ENCODE data around the gene CXCL10. TPM values are rescaled to one million over a fixed set of nuclear protein-coding genes. Genes with fewer than 3 reads are reported as not detected.

The CXCL10 gene
- total and polyA plus RNA-seq, 7 donors: 0.06 to 1.5 (median 0.23) TPM; not detected in 1

- intact Hi-C loops (cut with DNase I): no loop called here
- Histone ChIP-seq H3K4me1 (no peaks in the 10 kb centered on the region), H3K4me3 (peak overlapping the region; percentile 46), H3K9me3 (no peaks in the 10 kb centered on the region), H3K27me3 (ENCODE audit: insufficient read depth in 3 of 3, low read length in 2 of 3) (no peaks in the 10 kb centered on the region), H3K36me3 (ENCODE audit: insufficient read depth in 1 of 2, low read depth in 1 of 2) (no peaks in the 10 kb centered on the region), H3K27ac (no peak overlapping the region)
- DNase-seq (no peak), ATAC-seq (no peak)
- WGBS, 3 donors: 21 to 31% (median 23%) methylated on average over 6 of the region's 6 CpGs
- TF ChIP-seq, protein P1, sequence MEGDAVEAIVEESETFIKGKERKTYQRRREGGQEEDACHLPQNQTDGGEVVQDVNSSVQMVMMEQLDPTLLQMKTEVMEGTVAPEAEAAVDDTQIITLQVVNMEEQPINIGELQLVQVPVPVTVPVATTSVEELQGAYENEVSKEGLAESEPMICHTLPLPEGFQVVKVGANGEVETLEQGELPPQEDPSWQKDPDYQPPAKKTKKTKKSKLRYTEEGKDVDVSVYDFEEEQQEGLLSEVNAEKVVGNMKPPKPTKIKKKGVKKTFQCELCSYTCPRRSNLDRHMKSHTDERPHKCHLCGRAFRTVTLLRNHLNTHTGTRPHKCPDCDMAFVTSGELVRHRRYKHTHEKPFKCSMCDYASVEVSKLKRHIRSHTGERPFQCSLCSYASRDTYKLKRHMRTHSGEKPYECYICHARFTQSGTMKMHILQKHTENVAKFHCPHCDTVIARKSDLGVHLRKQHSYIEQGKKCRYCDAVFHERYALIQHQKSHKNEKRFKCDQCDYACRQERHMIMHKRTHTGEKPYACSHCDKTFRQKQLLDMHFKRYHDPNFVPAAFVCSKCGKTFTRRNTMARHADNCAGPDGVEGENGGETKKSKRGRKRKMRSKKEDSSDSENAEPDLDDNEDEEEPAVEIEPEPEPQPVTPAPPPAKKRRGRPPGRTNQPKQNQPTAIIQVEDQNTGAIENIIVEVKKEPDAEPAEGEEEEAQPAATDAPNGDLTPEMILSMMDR (IDR thresholded peaks at IDR 0.05): no peak
Observed at GRCh38 chr4:76028350-76028765, 5.1 kb upstream of the CXCL10 start.

- no peaks in the 10 kb centered on the region for H3K27me3 ChIP-seq (ENCODE audit: insufficient read depth in 3 of 3, low read length in 2 of 3)
Observed at GRCh38 chr4:76024065-76024464, 768 bp upstream of the CXCL10 start.

GRCh38 chr4:76022677-76023076 lies 620 bp downstream of the CXCL10 start:
- H3K4me1 ChIP-seq: no peaks in the 10 kb centered on the region
- H3K27ac ChIP-seq: no peak overlapping the region
- H3K9me3 ChIP-seq: no peaks in the 10 kb centered on the region
- DNase-seq (no peak), ATAC-seq (no peak)
- no peaks in the 10 kb centered on the region for H3K36me3 ChIP-seq (ENCODE audit: insufficient read depth in 1 of 2, low read depth in 1 of 2)
- no peak overlapping the region for H3K4me3 ChIP-seq
- whole genome bisulfite sequencing, 3 donors: 64 to 71% (median 69%) methylated on average over 2 of the region's 2 CpGs
- TF ChIP-seq, protein P1 (IDR thresholded peaks at IDR 0.05): no peak
- intact Hi-C loops (cut with DNase I): no loop called here
- no peaks in the 10 kb centered on the region for H3K27me3 ChIP-seq (ENCODE audit: insufficient read depth in 3 of 3, low read length in 2 of 3)

More at GRCh38 chr4:76024065-76024464, 768 bp upstream of the CXCL10 start:
- Histone ChIP-seq H3K4me3 (no peak overlapping the region), H3K4me1 (no peaks in the 10 kb centered on the region), H3K27ac (no peak overlapping the region), H3K9me3 (no peaks in the 10 kb centered on the region), H3K36me3 (ENCODE audit: insufficient read depth in 1 of 2, low read depth in 1 of 2) (no peaks in the 10 kb centered on the region)
- 81 to 84% (median 82%) methylated on average over 4 of the region's 4 CpGs for WGBS, 3 donors
- TF ChIP-seq, protein P1 (IDR thresholded peaks at IDR 0.05): no peak
- DNase-seq (no peak), ATAC-seq (no peak)
- intact Hi-C loops (cut with DNase I): no loop called here

- intact Hi-C loops (cut with DNase I): no loop called here
- Histone ChIP-seq H3K4me1 (no peaks in the 10 kb centered on the region), H3K9me3 (no peaks in the 10 kb centered on the region), H3K27me3 (ENCODE audit: insufficient read depth in 3 of 3, low read length in 2 of 3) (no peaks in the 10 kb centered on the region), H3K27ac (no peak overlapping the region), H3K4me3 (no peak overlapping the region), H3K36me3 (ENCODE audit: insufficient read depth in 1 of 2, low read depth in 1 of 2) (no peaks in the 10 kb centered on the region)
- TF ChIP-seq, protein P1 (IDR thresholded peaks at IDR 0.05): no peak
- WGBS, 3 donors: 85 to 90% (median 88%) methylated on average over 4 of the region's 4 CpGs
- no peak for ATAC-seq
- DNase-seq: no peak
Observed at GRCh38 chr4:76022031-76022430, 1.3 kb downstream of the CXCL10 start.

DNA sequence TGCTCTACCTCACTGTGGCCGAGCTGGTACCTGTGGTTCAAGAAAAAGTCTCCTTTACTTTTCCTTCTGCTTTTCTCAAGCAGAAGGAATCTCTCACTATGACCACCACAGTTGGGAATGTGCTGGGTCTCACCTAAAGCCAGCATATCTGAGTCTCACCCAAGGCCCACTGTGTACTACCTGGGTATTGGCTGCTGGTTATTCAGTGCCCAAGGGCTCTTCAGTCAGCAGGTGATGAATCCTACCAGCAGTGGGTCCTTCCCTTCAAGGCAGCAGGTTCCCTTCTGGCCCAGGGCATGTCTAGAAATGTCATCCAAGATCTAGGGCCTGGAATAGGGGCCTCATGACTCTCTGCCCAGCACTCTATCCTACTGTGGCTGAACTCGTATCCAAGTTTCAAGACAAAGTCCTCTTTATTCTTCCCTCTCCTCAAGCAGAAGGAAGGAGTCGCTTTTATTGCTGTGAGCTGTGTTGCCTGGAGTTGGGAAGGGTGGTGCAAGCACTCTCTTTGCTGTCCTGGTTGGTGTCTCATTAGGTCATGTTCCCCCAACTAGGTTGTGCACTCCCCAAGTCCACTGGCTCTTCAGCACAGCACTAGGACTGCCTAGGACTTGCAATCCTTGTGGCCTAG lies 6.1 kb downstream of the CXCL10 start:
- ATAC-seq: no peak

More for the DNA sequence above, 6.1 kb downstream of the CXCL10 start:
- Histone ChIP-seq H3K9me3 (no peaks in the 10 kb centered on the region), H3K36me3 (ENCODE audit: insufficient read depth in 1 of 2, low read depth in 1 of 2) (no peaks in the 10 kb centered on the region), H3K4me3 (no peak overlapping the region), H3K4me1 (no peaks in the 10 kb centered on the region), H3K27ac (no peak overlapping the region), H3K27me3 (ENCODE audit: insufficient read depth in 3 of 3, low read length in 2 of 3) (no peaks in the 10 kb centered on the region)
- TF ChIP-seq, protein P1 (IDR thresholded peaks at IDR 0.05): no peak
- DNase-seq: no peak
- intact Hi-C loops (cut with DNase I): no loop called here
- WGBS, 3 donors: 91 to 98% (median 93%) methylated on average over 3 of the region's 3 CpGs
